Tibial artery (tissue), 4 donors: Measurements from ENCODE around the gene CAMTA1.

Experiments used
- DNase-seq, 2 donors: peaks; one replicate each; pipeline ENCODE4 v3.0.0-alpha.2; 2019
- H3K27ac ChIP-seq, 2 donors: fragments of 200-600 bp; sonication (generic) in 1 of 2; 1 replicate in 1 of 2; 2 replicates in 1 of 2; pipeline ENCODE4 v1.5.1; 2018 to 2019; ENCODE audit warnings: mild to moderate bottlenecking in 1 of 2
- H3K27me3 ChIP-seq, 2 donors: fragments of 200-600 bp; sonication (generic) in 1 of 2; one replicate each; pipeline versions ENCODE4 v1.5.1 to v1.6.0; 2016 to 2019
- H3K36me3 ChIP-seq, 3 donors: fragments of 200-600 bp; sonication (generic) in 2 of 3; one replicate each; pipeline ENCODE4 v1.5.1; 2016 to 2019; ENCODE audit warnings: mild to moderate bottlenecking in 2 of 3
- H3K4me1 ChIP-seq, 4 donors: fragments of 200-600 bp; sonication (generic) in 2 of 4; 1 replicate in 3 of 4; 2 replicates in 1 of 4; pipeline ENCODE4 v1.5.1; 2016 to 2019
- H3K4me3 ChIP-seq, 2 donors: fragments of 200-600 bp; sonication (generic) in 1 of 2; 1 replicate in 1 of 2; 2 replicates in 1 of 2; pipeline ENCODE4 v1.5.1; 2018 to 2019; ENCODE audit warnings: mild to moderate bottlenecking in 2 of 2
- H3K9me3 ChIP-seq, 3 donors: fragments of 200-600 bp; sonication (generic) in 1 of 3; one replicate each; pipeline ENCODE4 v1.5.1; 2016 to 2019
- CTCF ChIP-seq, 2 experiments: fragments of 200-600 bp in 1 of 2; fragments of 450-650 bp in 1 of 2; IDR thresholded peaks; one replicate each; pipeline ENCODE4 v1.5.1; 2017 to 2019; ENCODE audit warnings: antibody characterized with exemption in 2 of 2, mild to moderate bottlenecking in 1 of 2, moderate library complexity in 1 of 2
- intact Hi-C: fragments of 100-400 bp; cut with DNase I; formaldehyde crosslinking; loops from one replicate; pipeline ENCODE4 v1.15.0; 2023; ENCODE audit warnings: low total_unique reads

The CAMTA1 gene

GRCh38 chr1:7640350-7640749 is 855.1 kb downstream of the CAMTA1 start:
- TF ChIP-seq CTCF (IDR thresholded peaks at IDR 0.05), result no peak
- intact Hi-C loops, result loop anchor here (5.0 kb wide), 1 partner anchor 598 kb away; no protein-coding TSS in a partner anchor
- Histone ChIP-seq H3K4me1 (peaks cover 0 to 5% (median 2%) of the 10 kb centered on the region in 4 donors), H3K27ac (no peak overlapping the region), H3K9me3 (no peaks in the 10 kb centered on the region), H3K36me3 (no peaks in the 10 kb centered on the region), H3K27me3 (peaks cover 0 to 22% of the 10 kb centered on the region in 2 donors), H3K4me3 (no peak overlapping the region)
- DNase-seq, result no peak

- no peak for TF ChIP-seq CTCF (IDR thresholded peaks at IDR 0.05)
- H3K4me1 ChIP-seq, result peaks cover 0 to 9% (median 3%) of the 10 kb centered on the region in 4 donors
- no peak overlapping the region for H3K27ac ChIP-seq
- intact Hi-C loops, result loop anchor here (5.0 kb wide), 1 partner anchor 599 kb away; no protein-coding TSS in a partner anchor
- no peaks in the 10 kb centered on the region for H3K9me3 ChIP-seq
- peaks cover 0 to 22% of the 10 kb centered on the region in 2 donors for H3K27me3 ChIP-seq
- H3K36me3 ChIP-seq, result no peaks in the 10 kb centered on the region
- no peak overlapping the region for H3K4me3 ChIP-seq
- no peak for DNase-seq
Measured at GRCh38 chr1:7640920-7641585, 855.8 kb downstream of the CAMTA1 start.

- Histone ChIP-seq H3K4me3 (no peak overlapping the region), H3K4me1 (peaks cover 0 to 9% (median 3%) of the 10 kb centered on the region in 4 donors), H3K27me3 (peaks cover 0 to 22% of the 10 kb centered on the region in 2 donors), H3K36me3 (no peaks in the 10 kb centered on the region), H3K27ac (no peak overlapping the region), H3K9me3 (no peaks in the 10 kb centered on the region)
- DNase-seq, result no peak
- TF ChIP-seq CTCF (IDR thresholded peaks at IDR 0.05), result no peak
- intact Hi-C loops, result loop anchor here (5.0 kb wide), 1 partner anchor 600 kb away; no protein-coding TSS in a partner anchor
Measured at GRCh38 chr1:7641587-7642417, 856.5 kb downstream of the CAMTA1 start.

- no peak overlapping the region for H3K27ac ChIP-seq
- intact Hi-C loops, result loop anchor here (5.0 kb wide), 1 partner anchor 600 kb away; no protein-coding TSS in a partner anchor
- no peaks in the 10 kb centered on the region for H3K9me3 ChIP-seq
- no peak for TF ChIP-seq CTCF (IDR thresholded peaks at IDR 0.05)
- peaks cover 0 to 9% (median 3%) of the 10 kb centered on the region in 4 donors for H3K4me1 ChIP-seq
- no peaks in the 10 kb centered on the region for H3K36me3 ChIP-seq
- no peak overlapping the region for H3K4me3 ChIP-seq
- no peak for DNase-seq
- peaks cover 0 to 23% of the 10 kb centered on the region in 2 donors for H3K27me3 ChIP-seq
Measured at GRCh38 chr1:7642418-7642704, 857.1 kb downstream of the CAMTA1 start.

GRCh38 chr1:7642781-7643529 is 857.7 kb downstream of the CAMTA1 start:
- Histone ChIP-seq H3K4me1 (peaks cover 0 to 9% (median 3%) of the 10 kb centered on the region in 4 donors), H3K9me3 (no peaks in the 10 kb centered on the region), H3K4me3 (no peak overlapping the region), H3K36me3 (no peaks in the 10 kb centered on the region), H3K27ac (no peak overlapping the region), H3K27me3 (peaks cover 0 to 29% of the 10 kb centered on the region in 2 donors)
- no peak for DNase-seq
- TF ChIP-seq CTCF (IDR thresholded peaks at IDR 0.05), result no peak
- intact Hi-C loops, result loop anchor here (5.0 kb wide), 1 partner anchor 601 kb away; no protein-coding TSS in a partner anchor
